ENCODE measurements around the gene TMEM266.
"Not testable (repeated sequence)": the region's sequence is repeated elsewhere in the genome, so short reads cannot be mapped to it uniquely, and the experiment has no call there.

TMEM266 gene

GRCh38 chr15:76034111-76034510, 25.7 kb upstream of the TMEM266 start:
- TF ChIP-seq EZH2phosphoT487 (conservative IDR thresholded peaks at IDR 0.05; ENCODE audit: low read length) (no peak), CTCF (IDR thresholded peaks at IDR 0.05; ENCODE audit: insufficient read depth, low read length, poor library complexity, severe bottlenecking) (no peak)
- no peak overlapping the region for H2AFZ ChIP-seq (ENCODE audit: low read depth, low read length, severe bottlenecking)
- H3K9me3 ChIP-seq (ENCODE audit: insufficient read depth, low read length): no peaks in the 10 kb centered on the region
- no peak overlapping the region for H3K27ac ChIP-seq (ENCODE audit: low read depth, low read length)
- H3K79me2 ChIP-seq (ENCODE audit: insufficient read depth, low read length): no peaks in the 10 kb centered on the region
- H3K27me3 ChIP-seq (ENCODE audit: low read length): no peaks in the 10 kb centered on the region
- H3K9ac ChIP-seq (ENCODE audit: low read length): no peak overlapping the region
- no peak overlapping the region for H3K4me2 ChIP-seq (ENCODE audit: low read depth, low read length, poor library complexity, severe bottlenecking)
- no peaks in the 10 kb centered on the region for H4K20me1 ChIP-seq (ENCODE audit: low read depth, low read length)
- no peaks in the 10 kb centered on the region for H3K36me3 ChIP-seq (ENCODE audit: low read length)
- H3K4me3 ChIP-seq (ENCODE audit: insufficient read depth, low read length, poor library complexity, severe bottlenecking): no peak overlapping the region
- H3F3A ChIP-seq (ENCODE audit: insufficient read depth): no peaks in the 10 kb centered on the region
- H3K9me2 ChIP-seq (replicated peaks; ENCODE audit: insufficient read depth, low read length): no peaks in the 10 kb centered on the region

GRCh38 chr15:76035593-76035992, 24.2 kb upstream of the TMEM266 start:
- Histone ChIP-seq H3K79me2 (ENCODE audit: insufficient read depth, low read length) (no peaks in the 10 kb centered on the region), H3K27ac (ENCODE audit: low read depth, low read length) (no peak overlapping the region), H3K4me3 (ENCODE audit: insufficient read depth, low read length, poor library complexity, severe bottlenecking) (no peak overlapping the region), H3F3A (ENCODE audit: insufficient read depth) (no peaks in the 10 kb centered on the region), H4K20me1 (ENCODE audit: low read depth, low read length) (no peaks in the 10 kb centered on the region), H2AFZ (ENCODE audit: low read depth, low read length, severe bottlenecking) (no peak overlapping the region), H3K9ac (ENCODE audit: low read length) (no peak overlapping the region), H3K27me3 (ENCODE audit: low read length) (no peaks in the 10 kb centered on the region), H3K9me2 (replicated peaks; ENCODE audit: insufficient read depth, low read length) (no peaks in the 10 kb centered on the region), H3K4me2 (ENCODE audit: low read depth, low read length, poor library complexity, severe bottlenecking) (no peak overlapping the region), H3K36me3 (ENCODE audit: low read length) (no peaks in the 10 kb centered on the region), H3K9me3 (ENCODE audit: insufficient read depth, low read length) (no peaks in the 10 kb centered on the region)
- TF ChIP-seq EZH2phosphoT487 (conservative IDR thresholded peaks at IDR 0.05; ENCODE audit: low read length) (no peak), CTCF (IDR thresholded peaks at IDR 0.05; ENCODE audit: insufficient read depth, low read length, poor library complexity, severe bottlenecking) (no peak)

GRCh38 chr15:76038512-76038911, 21.3 kb upstream of the TMEM266 start:
- H3K4me2 ChIP-seq (ENCODE audit: low read depth, low read length, poor library complexity, severe bottlenecking): no peak overlapping the region
- no peak overlapping the region for H3K9ac ChIP-seq (ENCODE audit: low read length)
- TF ChIP-seq EZH2phosphoT487 (conservative IDR thresholded peaks at IDR 0.05; ENCODE audit: low read length) (no peak), CTCF (IDR thresholded peaks at IDR 0.05; ENCODE audit: insufficient read depth, low read length, poor library complexity, severe bottlenecking) (no peak)
- no peak overlapping the region for H3K4me3 ChIP-seq (ENCODE audit: insufficient read depth, low read length, poor library complexity, severe bottlenecking)
- H2AFZ ChIP-seq (ENCODE audit: low read depth, low read length, severe bottlenecking): no peak overlapping the region
- H3K27ac ChIP-seq (ENCODE audit: low read depth, low read length): no peak overlapping the region
- H3K79me2 ChIP-seq (ENCODE audit: insufficient read depth, low read length): no peaks in the 10 kb centered on the region
- no peaks in the 10 kb centered on the region for H3F3A ChIP-seq (ENCODE audit: insufficient read depth)
- H3K9me2 ChIP-seq (replicated peaks; ENCODE audit: insufficient read depth, low read length): no peaks in the 10 kb centered on the region
- no peaks in the 10 kb centered on the region for H4K20me1 ChIP-seq (ENCODE audit: low read depth, low read length)
- H3K27me3 ChIP-seq (ENCODE audit: low read length): no peaks in the 10 kb centered on the region
- no peaks in the 10 kb centered on the region for H3K9me3 ChIP-seq (ENCODE audit: insufficient read depth, low read length)
- H3K36me3 ChIP-seq (ENCODE audit: low read length): no peaks in the 10 kb centered on the region

GRCh38 chr15:76054201-76054600, 5.6 kb upstream of the TMEM266 start:
- not testable (repeated sequence) for H3K4me3 ChIP-seq (ENCODE audit: insufficient read depth, low read length, poor library complexity, severe bottlenecking); H3K27ac ChIP-seq (ENCODE audit: low read depth, low read length); H3K9me3 ChIP-seq (ENCODE audit: insufficient read depth, low read length); H3F3A ChIP-seq (ENCODE audit: insufficient read depth); H3K4me2 ChIP-seq (ENCODE audit: low read depth, low read length, poor library complexity, severe bottlenecking); H4K20me1 ChIP-seq (ENCODE audit: low read depth, low read length); H3K9ac ChIP-seq (ENCODE audit: low read length); H3K36me3 ChIP-seq (ENCODE audit: low read length); H3K27me3 ChIP-seq (ENCODE audit: low read length); H2AFZ ChIP-seq (ENCODE audit: low read depth, low read length, severe bottlenecking); H3K9me2 ChIP-seq (replicated peaks; ENCODE audit: insufficient read depth, low read length); H3K79me2 ChIP-seq (ENCODE audit: insufficient read depth, low read length)
